H1 (cell line): ENCODE results near the gene TOR1AIP1. TPM values are rescaled to one million over a fixed set of nuclear protein-coding genes. Genes with fewer than 3 reads are reported as not detected.

ENCODE experiments used
- ASH2L ChIP-seq: fragments of 200-600, 300-600 bp; sonication (generic); IDR thresholded peaks from one replicate; pipeline ENCODE4 v1.7.1; 2017; ENCODE audit warnings: low read length
- CBX8 ChIP-seq: fragments of 300-800, 300-1000 bp; sonication (generic); IDR thresholded peaks from 2 replicates; pipeline ENCODE4 v1.7.1; 2016; ENCODE audit warnings: low read depth, low read length, borderline replicate concordance
- CHD7 ChIP-seq: fragments of 300-600 bp; sonication (generic); IDR thresholded peaks from 2 replicates; pipeline ENCODE4 v1.7.1; 2012; ENCODE audit warnings: low read length, moderate library complexity, mild to moderate bottlenecking, inconsistent platforms; ENCODE audit not compliant: insufficient replicate concordance
- E2F6 ChIP-seq: IDR thresholded peaks from 2 replicates; pipeline ENCODE4 v1.6.1; 2012; ENCODE audit warnings: inconsistent platforms
- FOSL1 ChIP-seq: IDR thresholded peaks from 2 replicates; pipeline ENCODE4 v1.6.1; 2011; ENCODE audit warnings: mild to moderate bottlenecking, low read depth, low read length, moderate library complexity; ENCODE audit not compliant: insufficient read depth
- HDAC2 ChIP-seq, 2 experiments: fragments of 300-600 bp in 1 of 2; sonication (generic) in 1 of 2; IDR thresholded peaks; 2 replicates each; pipeline ENCODE4 v1.6.1; 2011 to 2012; ENCODE audit warnings: low read depth in 2 of 2, low read length in 2 of 2, mild to moderate bottlenecking in 2 of 2, moderate library complexity in 2 of 2, borderline replicate concordance in 1 of 2, inconsistent platforms in 1 of 2
- JUND ChIP-seq: IDR thresholded peaks from 2 replicates; pipeline ENCODE4 v1.6.1; 2011; ENCODE audit warnings: mild to moderate bottlenecking, improper control_type of control experiment, low read length
- PHF8 ChIP-seq: fragments of 200-600 bp; sonication (generic); conservative IDR thresholded peaks from 2 replicates; pipeline ENCODE4 v1.7.1; 2012; ENCODE audit warnings: low read depth, mild to moderate bottlenecking, inconsistent platforms, low read length, moderate library complexity
- POLR2A ChIP-seq, 2 experiments: IDR thresholded peaks; 1 replicate in 1 of 2; 2 replicates in 1 of 2; pipeline ENCODE4 v1.6.1; 2011; ENCODE audit warnings: low read depth in 2 of 2, low read length in 2 of 2, mild to moderate bottlenecking in 2 of 2; ENCODE audit errors: control extremely low read depth in 1 of 2
- SIX5 ChIP-seq: IDR thresholded peaks from 2 replicates; pipeline ENCODE4 v1.6.1; 2011; ENCODE audit warnings: mild to moderate bottlenecking, low read depth, low read length
- polyA plus RNA-seq, 7 experiments: library from polyadenylated mRNA; depleted of rRNA in 3 of 7; stranded (reverse) in 5 of 7; unstranded in 2 of 7; fragments of >200 nt in 5 of 7; fragments of 200-250 nt in 2 of 7; gene quantifications; 1 replicate in 5 of 7; 2 replicates in 1 of 7; 4 replicates in 1 of 7; pipeline versions ENCODE4 v1.2.1 to v1.2.3, GENCODE V29; 2011 to 2013; ENCODE audit warnings: missing spikeins in 2 of 7, mixed read lengths in 2 of 7
- total RNA-seq: library from RNA; stranded (reverse); fragmentation: NEBNext Ultra II Directional; extraction: Animal tissue kit (Norgen Biotek cat#: 25700); gene quantifications from 2 replicates; pipeline ENCODE4 v1.2.1, GENCODE V29; 2021

The TOR1AIP1 gene
- total and polyA plus RNA-seq, 2 of the 8 experiments (the other 6 are each of a cell fraction or from before 2014, with no cell fraction given): 5.7 to 22.8 TPM

GRCh38 chr1:179877586-179878265 lies 4.4 kb upstream of the TOR1AIP1 start, which contains the start of gene TOR1AIP2 (continued):
- TF ChIP-seq HDAC2 (IDR thresholded peaks at IDR 0.05; ENCODE audit: borderline replicate concordance in 1 of 2, low read depth in 2 of 2, low read length in 2 of 2) (peak in 1 of 2 experiments; percentile 63; a peak in 1 of 4 replicates), JUND (no peak), POLR2A (IDR thresholded peaks at IDR 0.05; ENCODE audit: control extremely low read depth in 1 of 2, low read depth in 2 of 2, low read length in 2 of 2) (peak; percentile 87 to 99), E2F6 (no peak), ASH2L (peak; percentile 72), CBX8 (no peak), SIX5 (peak; percentile 78), CHD7 (no peak), FOSL1 (no peak), PHF8 (peak; percentile 95)
